Activated CD8-positive, alpha-beta T cell treated with anti-CD3 and anti-CD28 coated beads for 36 hours (primary cell): ENCODE measurements around the gene SLC35A2. TPM values are rescaled to one million over a fixed set of nuclear protein-coding genes. Genes with fewer than 3 reads are reported as not detected.

Source experiments
- ATAC-seq: fragments of 200-7000 bp; cut with Tn5 transposase; one replicate; pipeline ENCODE4 v1.10.0; 2021; ENCODE audit warnings: mild to moderate bottlenecking, moderate library complexity
- CTCF ChIA-PET: fragments of 350-600 bp; sonication (Branson Sonifier 250); formaldehyde crosslinking; loops from one replicate; lab custom pipeline; 2021; ENCODE audit warnings: antibody characterized with exemption; lab: Charles Lee
- POLR2A ChIA-PET: fragments of 350-600 bp; sonication (Branson Sonifier 250); formaldehyde crosslinking; loops from one replicate; lab custom pipeline; 2021; ENCODE audit warnings: antibody characterized with exemption; lab: Charles Lee
- DNase-seq: peaks from one replicate; pipeline ENCODE4 v3.0.0-alpha.2; 2020
- H3K27ac Mint-ChIP-seq: one replicate; pipeline ENCODE4 v1.8.0; 2021; ENCODE audit warnings: mild to moderate bottlenecking, mixed read lengths
- H3K27me3 Mint-ChIP-seq: one replicate; pipeline ENCODE4 v1.8.0; 2021; ENCODE audit warnings: mixed read lengths
- H3K36me3 Mint-ChIP-seq: one replicate; pipeline ENCODE4 v1.8.0; 2021; ENCODE audit warnings: low read depth, mixed read lengths
- H3K4me1 Mint-ChIP-seq: one replicate; pipeline ENCODE4 v1.8.0; 2021; ENCODE audit warnings: low read depth, mixed read lengths
- H3K4me3 Mint-ChIP-seq: one replicate; pipeline ENCODE4 v1.8.0; 2021; ENCODE audit warnings: mild to moderate bottlenecking, moderate library complexity, mixed read lengths
- H3K9me3 Mint-ChIP-seq: one replicate; pipeline ENCODE4 v1.8.0; 2021; ENCODE audit warnings: mixed read lengths
- CTCF ChIP-seq: fragments of 200-600 bp; IDR thresholded peaks from one replicate; pipeline ENCODE4 v1.8.0; 2022; ENCODE audit warnings: antibody characterized with exemption, mild to moderate bottlenecking
- intact Hi-C: fragments of 100-400 bp; cut with micrococcal nuclease; formaldehyde crosslinking; loops from one replicate; pipeline ENCODE4 v1.10.0; 2022
- total RNA-seq, 2 experiments: library from RNA; stranded (reverse); gene quantifications; one replicate each; pipeline ENCODE4 v1.2.3, GENCODE V29; 2021

The SLC35A2 gene
- total RNA-seq, 2 experiments from 2014 or later: 14.7 to 15.0 TPM

DNA sequence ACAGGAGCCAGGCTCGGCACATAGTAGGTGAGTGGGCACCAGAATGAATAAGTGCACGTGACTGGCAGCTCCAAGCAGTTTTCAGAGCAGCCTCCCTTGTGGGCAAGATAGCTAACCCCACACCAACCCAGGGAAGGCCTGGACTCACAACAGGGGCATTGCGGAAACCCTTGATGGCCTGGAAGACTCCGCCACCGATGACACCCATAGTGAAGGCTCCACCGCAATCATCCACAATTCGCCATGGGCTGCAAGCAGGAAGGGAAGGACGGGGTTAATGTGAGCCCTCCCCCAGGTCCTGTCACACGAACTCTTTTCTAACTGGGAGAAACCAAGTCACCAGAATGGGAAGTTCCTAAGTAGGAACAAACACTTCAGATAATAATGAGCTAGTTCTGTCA lies 14.8 kb downstream of the SLC35A2 start:
- Mint-ChIP-seq H3K36me3 (peaks cover 14% of the 10 kb centered on the region), H3K27ac (peak overlapping the region; percentile 96), H3K4me3 (peak overlapping the region; percentile 84), H3K9me3 (no peaks in the 10 kb centered on the region), H3K27me3 (no peaks in the 10 kb centered on the region), H3K4me1 (peaks cover 32% of the 10 kb centered on the region)
- ChIA-PET CTCF (interaction anchor here (1.6 kb wide), 1 partner anchor 41 kb away, joined by 6 read pairs; no protein-coding TSS in a partner anchor), POLR2A (interaction anchor here (0.7 to 2.1 kb wide), 7 partner anchors 10 to 58 kb away, joined by 3 to 15 read pairs (median 4); no protein-coding TSS in a partner anchor)
- ATAC-seq (no peak), DNase-seq (no peak)
- intact Hi-C loops: no loop called here
- TF ChIP-seq CTCF: no peak

DNA sequence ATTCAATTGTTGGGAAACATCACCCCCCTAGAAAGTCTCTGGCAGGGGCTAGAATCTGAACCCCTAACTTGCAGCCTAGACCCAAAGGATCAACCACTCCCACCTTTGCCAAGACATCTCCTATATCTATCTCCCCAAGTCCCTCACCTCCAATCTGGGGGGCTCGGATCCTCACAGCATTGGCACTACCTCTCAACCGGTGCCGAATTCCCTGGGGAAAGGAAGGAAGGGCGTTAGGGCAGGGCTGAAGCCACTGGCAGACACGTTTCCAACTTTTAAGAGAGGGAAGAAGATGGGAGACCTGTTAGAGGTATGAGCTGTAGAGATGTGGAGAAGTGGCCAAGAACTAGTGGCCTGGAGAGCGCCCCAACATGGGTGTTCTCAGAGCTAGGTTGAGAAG lies 16.6 kb downstream of the SLC35A2 start:
- peaks cover 38% of the 10 kb centered on the region for H3K4me1 Mint-ChIP-seq
- H3K4me3 Mint-ChIP-seq: peak overlapping the region; percentile 15
- H3K36me3 Mint-ChIP-seq: peaks cover 8% of the 10 kb centered on the region
- intact Hi-C loops: no loop called here
- POLR2A ChIA-PET: interaction anchor here (0.6 kb wide), 1 partner anchor 118 kb away, joined by 3 read pairs; no protein-coding TSS in a partner anchor
- no peak overlapping the region for H3K27ac Mint-ChIP-seq
- no peak for ATAC-seq
- TF ChIP-seq CTCF: no peak
- no peak for DNase-seq
- CTCF ChIA-PET: interaction anchor here (0.9 kb wide), 1 partner anchor 247 kb away, joined by 3 read pairs; no protein-coding TSS in a partner anchor
- H3K27me3 Mint-ChIP-seq: no peaks in the 10 kb centered on the region
- H3K9me3 Mint-ChIP-seq: no peaks in the 10 kb centered on the region

- H3K9me3 Mint-ChIP-seq: no peaks in the 10 kb centered on the region
- intact Hi-C loops: no loop called here
- H3K4me3 Mint-ChIP-seq: no peak overlapping the region
- peaks cover 6% of the 10 kb centered on the region for H3K36me3 Mint-ChIP-seq
- no peak for DNase-seq
- peaks cover 30% of the 10 kb centered on the region for H3K4me1 Mint-ChIP-seq
- TF ChIP-seq CTCF: no peak
- CTCF ChIA-PET: interaction anchor here (0.9 kb wide), 1 partner anchor 246 kb away, joined by 3 read pairs; no protein-coding TSS in a partner anchor
- ATAC-seq: no peak
- H3K27ac Mint-ChIP-seq: no peak overlapping the region
- H3K27me3 Mint-ChIP-seq: no peaks in the 10 kb centered on the region
- POLR2A ChIA-PET: interaction anchor here (0.7 to 1.0 kb wide), 2 partner anchors 8 to 16 kb away, joined by 3 read pairs; no protein-coding TSS in a partner anchor
Measured at GRCh38 chrX:48893556-48894348, 17.7 kb downstream of the SLC35A2 start.

GRCh38 chrX:48892896-48893295 lies 18.6 kb downstream of the SLC35A2 start:
- DNase-seq: no peak
- H3K27ac Mint-ChIP-seq: no peak overlapping the region
- ChIA-PET POLR2A (interaction anchor here (1.0 to 1.8 kb wide), 3 partner anchors 9 to 19 kb away, joined by 3 to 6 read pairs (median 3); no protein-coding TSS in a partner anchor), CTCF (interaction anchor here (0.9 to 1.3 kb wide), 2 partner anchors 22 to 53 kb away, joined by 3 read pairs; no protein-coding TSS in a partner anchor)
- no peak for TF ChIP-seq CTCF
- ATAC-seq: no peak
- intact Hi-C loops: no loop called here
- H3K4me1 Mint-ChIP-seq: peaks cover 28% of the 10 kb centered on the region
- H3K9me3 Mint-ChIP-seq: no peaks in the 10 kb centered on the region
- H3K27me3 Mint-ChIP-seq: no peaks in the 10 kb centered on the region
- peaks cover 6% of the 10 kb centered on the region for H3K36me3 Mint-ChIP-seq
- H3K4me3 Mint-ChIP-seq: no peak overlapping the region
